Medulla oblongata (tissue), 1 donor: ENCODE measurements around the gene DNHD1.
A peak's percentile ranks its signal among the peaks of the same experiment; 100 is the strongest.

Experiments used
- DNase-seq: peaks from one replicate; pipeline ENCODE4 v3.0.0-alpha.2; 2015; ENCODE audit errors: extremely low spot score

DNHD1 gene

GRCh38 chr11:6497069-6497839, at the start of gene DNHD1:
TSS of gene DNHD1 (plus strand) at chr11:6497280. CDS start at chr11:6498216, 936 bp downstream.
- DNase-seq = no peak

- no peak for DNase-seq
Measured at GRCh38 chr11:6448574-6448973, 48.5 kb upstream of the DNHD1 start.

- no peak for DNase-seq
Measured at GRCh38 chr11:6452219-6452618, 44.9 kb upstream of the DNHD1 start.

GRCh38 chr11:6453152-6453551, 43.9 kb upstream of the DNHD1 start:
- DNase-seq = no peak

GRCh38 chr11:6455070-6455469, 42.0 kb upstream of the DNHD1 start:
- DNase-seq = no peak

- no peak for DNase-seq
Measured at GRCh38 chr11:6456361-6457073, 40.6 kb upstream of the DNHD1 start.

GRCh38 chr11:6457581-6458320, 39.3 kb upstream of the DNHD1 start:
- no peak for DNase-seq

- DNase-seq = no peak
Measured at GRCh38 chr11:6458352-6459098, 38.6 kb upstream of the DNHD1 start.

GRCh38 chr11:6459099-6459450, 38.0 kb upstream of the DNHD1 start:
- no peak for DNase-seq

- DNase-seq = peak; percentile 95
Measured at GRCh38 chr11:6468712-6469495, 28.2 kb upstream of the DNHD1 start.

GRCh38 chr11:6469599-6469998, 27.5 kb upstream of the DNHD1 start:
- no peak for DNase-seq

- no peak for DNase-seq
Measured at GRCh38 chr11:6472934-6473333, 24.1 kb upstream of the DNHD1 start.

- peak; percentile 90 for DNase-seq
Measured at GRCh38 chr11:6473451-6474412, 23.3 kb upstream of the DNHD1 start, which contains the start of gene TRIM3. TSS of gene TRIM3 (minus strand) at chr11:6473941. CDS start at chr11:6465695, 8,246 bp downstream.

- no peak for DNase-seq
Measured at GRCh38 chr11:6474413-6474792, 22.7 kb upstream of the DNHD1 start.

GRCh38 chr11:6474806-6475500, 22.1 kb upstream of the DNHD1 start:
- no peak for DNase-seq

- no peak for DNase-seq
Measured at GRCh38 chr11:6475936-6476335, 21.1 kb upstream of the DNHD1 start.

GRCh38 chr11:6476571-6476970, 20.5 kb upstream of the DNHD1 start:
- DNase-seq = no peak

- DNase-seq = no peak
Measured at GRCh38 chr11:6480299-6480914, 16.7 kb upstream of the DNHD1 start.
